HG03439 (cell line): ENCODE measurements around the gene SLC24A3.

Experiments used
- ATAC-seq: cut with Tn5 transposase; IDR thresholded peaks from one replicate; pipeline ENCODE4 v1.9.1; 2021; ENCODE audit warnings: mild to moderate bottlenecking, moderate library complexity; ENCODE audit not compliant: unreplicated experiment

SLC24A3 gene

DNA sequence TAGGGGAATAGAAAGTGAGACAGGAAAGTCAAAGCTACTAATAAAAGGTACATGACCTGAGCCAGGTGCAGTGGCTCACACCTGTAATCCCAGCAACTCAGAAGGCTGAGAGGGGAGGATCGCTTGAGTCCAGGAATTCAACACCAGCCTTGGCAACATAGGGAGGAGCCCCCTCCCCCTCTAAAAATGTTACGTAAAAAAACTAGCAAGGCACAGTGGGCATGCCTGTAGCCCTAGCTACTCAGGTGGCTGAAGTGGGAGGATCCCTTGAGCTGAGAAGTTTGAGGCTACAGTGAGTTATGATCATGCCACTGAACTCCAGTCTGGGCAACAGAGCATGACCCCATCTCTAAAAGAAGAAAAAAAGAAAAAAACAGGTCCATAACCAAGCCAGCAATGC, 359.6 kb downstream of the SLC24A3 start:
- no peak for ATAC-seq

DNA sequence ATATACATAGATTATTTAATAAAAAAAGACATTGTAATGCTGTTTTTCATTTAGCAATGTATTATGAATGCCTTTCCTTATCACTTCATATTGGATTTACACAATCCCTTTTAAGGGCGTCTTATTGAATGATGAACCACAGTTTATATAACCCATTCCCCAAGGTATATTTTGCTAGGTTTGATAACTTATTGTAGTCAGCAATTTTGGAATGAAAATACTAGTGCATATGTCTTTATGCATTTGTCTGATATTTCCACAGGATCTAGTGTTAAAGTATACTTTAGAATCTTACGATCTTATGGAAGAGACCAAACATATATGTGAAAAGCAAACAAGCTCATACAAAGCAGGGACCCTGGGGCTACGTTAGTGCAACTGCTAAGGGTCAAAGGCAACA, 365.2 kb downstream of the SLC24A3 start:
- ATAC-seq: no peak

DNA sequence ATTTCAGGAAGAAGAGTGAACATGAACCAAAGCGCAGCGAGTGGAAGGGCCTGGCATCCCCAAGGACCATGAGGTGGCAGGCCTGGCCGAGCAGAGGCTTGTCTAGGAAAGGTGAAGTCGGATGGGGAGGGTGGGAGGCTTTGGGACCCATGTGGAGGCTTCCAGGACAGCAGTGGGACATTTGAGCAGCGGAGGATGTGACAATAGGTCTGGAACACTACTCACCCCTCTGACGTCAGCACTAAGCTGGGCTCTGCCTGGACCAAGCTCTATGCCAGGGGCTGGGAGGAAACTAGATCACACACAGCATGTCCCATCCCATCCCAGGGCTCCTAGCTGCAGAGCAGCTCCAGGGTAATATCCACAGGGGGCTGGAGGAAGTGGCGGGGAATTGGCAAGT, 370.3 kb downstream of the SLC24A3 start:
- ATAC-seq: no peak

- ATAC-seq: no peak
Observed at GRCh38 chr20:19583532-19584175, 371.2 kb downstream of the SLC24A3 start.

DNA sequence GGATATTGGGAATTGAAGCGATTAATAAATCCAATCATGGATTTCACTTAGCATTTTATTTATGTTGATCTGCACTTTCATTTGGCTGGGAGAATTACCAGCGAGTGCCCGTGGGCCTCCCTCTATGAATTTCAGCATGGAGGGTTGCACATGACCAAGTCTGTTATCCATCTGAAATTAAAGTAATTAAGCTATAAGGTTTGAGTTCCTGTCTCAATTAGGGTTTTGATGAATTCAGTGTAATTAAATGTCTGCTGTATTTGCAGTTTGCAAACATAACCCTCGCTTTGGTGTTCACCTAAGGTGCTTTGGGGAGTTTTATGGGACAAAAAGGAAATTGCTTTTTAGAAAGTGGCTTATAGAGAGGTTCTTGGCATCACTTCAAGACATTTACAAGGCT, 375.8 kb downstream of the SLC24A3 start:
- ATAC-seq: no peak

DNA sequence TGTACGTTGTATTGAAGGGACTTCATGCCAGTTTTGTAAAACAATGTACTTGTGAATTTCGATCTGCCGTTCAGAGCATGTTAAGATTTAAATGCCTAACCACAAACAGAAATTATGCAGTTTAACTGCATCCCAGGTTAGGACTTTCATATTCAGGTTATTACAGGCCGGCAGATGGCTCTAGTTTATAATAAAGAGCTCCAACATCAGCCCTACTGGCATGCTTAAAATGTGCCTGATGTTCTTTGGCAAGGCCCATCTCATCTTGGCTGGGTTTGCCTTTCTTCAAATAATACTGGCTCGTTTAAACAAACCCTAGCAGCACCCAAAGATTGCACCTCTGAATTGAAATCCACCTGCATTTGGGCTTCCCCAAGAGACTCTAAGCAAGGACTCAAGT, 376.3 kb downstream of the SLC24A3 start:
- no peak for ATAC-seq

GRCh38 chr20:19589787-19590362, 377.4 kb downstream of the SLC24A3 start:
- ATAC-seq: no peak

DNA sequence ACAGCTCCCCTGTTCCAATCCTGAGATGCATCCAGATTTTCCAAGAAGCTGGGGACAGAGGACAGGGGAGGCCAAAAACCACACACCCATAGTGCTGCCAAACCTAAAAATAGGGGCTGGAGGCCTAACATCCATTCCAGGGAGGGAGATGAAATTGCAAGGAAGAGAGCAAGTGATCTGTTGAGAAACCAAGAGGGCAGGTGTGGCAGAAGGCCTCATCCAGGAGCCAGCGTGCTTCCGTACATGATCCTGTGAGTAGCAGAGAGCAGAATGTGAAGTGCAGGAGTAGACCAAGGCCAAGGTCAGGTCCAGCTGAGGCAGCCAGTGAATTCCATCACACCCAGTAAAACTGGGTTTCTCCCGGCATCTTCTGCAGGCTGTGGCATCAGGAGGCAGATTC, 377.9 kb downstream of the SLC24A3 start:
- no peak for ATAC-seq

DNA sequence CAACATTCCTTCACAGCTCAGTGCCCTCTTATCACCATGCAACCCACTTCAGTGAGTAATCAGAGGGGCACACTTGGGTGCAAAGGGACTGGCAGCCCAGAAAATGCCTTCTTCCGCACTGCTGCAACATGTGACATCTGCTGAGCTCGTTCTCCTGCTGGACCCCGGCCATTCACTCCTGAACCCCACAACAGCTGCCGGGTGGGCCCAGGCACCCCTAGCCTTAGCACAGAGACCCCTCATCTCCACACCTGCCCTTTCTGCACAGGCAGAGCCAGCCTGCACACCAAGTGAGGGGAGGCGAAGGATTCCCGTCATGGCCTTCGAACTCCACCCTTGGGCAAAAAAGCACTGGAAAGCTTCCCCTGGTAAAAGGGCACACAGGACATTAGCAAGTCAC, 381.3 kb downstream of the SLC24A3 start:
- ATAC-seq: no peak

- ATAC-seq: no peak
Observed at GRCh38 chr20:19594896-19595295, 382.5 kb downstream of the SLC24A3 start.

DNA sequence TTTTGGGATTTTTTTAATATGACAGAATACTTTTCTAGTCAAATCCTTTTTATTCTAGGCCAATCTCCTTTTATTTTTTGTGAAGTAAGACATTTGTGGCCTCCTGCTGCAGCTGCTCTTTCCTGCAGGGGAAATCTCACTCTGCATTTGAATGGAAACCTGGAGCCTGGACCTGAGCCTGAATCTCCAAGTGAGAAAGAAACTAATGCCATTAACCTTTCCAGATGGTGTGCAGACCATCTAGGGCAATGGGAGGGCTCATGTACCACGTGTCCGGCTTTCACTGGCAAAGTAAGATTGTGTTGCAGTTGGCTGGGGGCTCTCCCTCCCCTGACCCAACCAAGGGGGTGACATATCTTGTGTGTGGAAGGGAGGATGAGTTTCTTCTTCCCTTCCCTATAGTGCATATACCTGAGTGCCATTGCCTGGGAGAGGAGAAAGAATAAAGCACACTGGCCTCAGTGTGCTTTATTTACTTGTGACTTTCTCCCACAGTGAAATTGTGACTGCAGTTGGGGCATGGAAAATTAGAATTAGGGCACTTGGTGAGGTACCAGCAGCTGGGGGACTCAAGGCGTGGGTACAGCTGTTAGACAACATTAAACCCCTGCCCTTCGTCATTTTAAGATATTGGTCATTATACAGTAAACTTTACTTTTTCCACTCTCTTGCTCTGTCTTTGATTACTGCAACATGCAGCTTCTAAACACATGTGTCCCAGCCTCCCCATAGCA, 385.8 kb downstream of the SLC24A3 start:
- ATAC-seq: no peak

- no peak for ATAC-seq
Observed at GRCh38 chr20:19599200-19599599, 386.8 kb downstream of the SLC24A3 start.

- ATAC-seq: no peak
Observed at GRCh38 chr20:19600042-19600441, 387.6 kb downstream of the SLC24A3 start.

GRCh38 chr20:19601126-19601810, 388.8 kb downstream of the SLC24A3 start:
- no peak for ATAC-seq

DNA sequence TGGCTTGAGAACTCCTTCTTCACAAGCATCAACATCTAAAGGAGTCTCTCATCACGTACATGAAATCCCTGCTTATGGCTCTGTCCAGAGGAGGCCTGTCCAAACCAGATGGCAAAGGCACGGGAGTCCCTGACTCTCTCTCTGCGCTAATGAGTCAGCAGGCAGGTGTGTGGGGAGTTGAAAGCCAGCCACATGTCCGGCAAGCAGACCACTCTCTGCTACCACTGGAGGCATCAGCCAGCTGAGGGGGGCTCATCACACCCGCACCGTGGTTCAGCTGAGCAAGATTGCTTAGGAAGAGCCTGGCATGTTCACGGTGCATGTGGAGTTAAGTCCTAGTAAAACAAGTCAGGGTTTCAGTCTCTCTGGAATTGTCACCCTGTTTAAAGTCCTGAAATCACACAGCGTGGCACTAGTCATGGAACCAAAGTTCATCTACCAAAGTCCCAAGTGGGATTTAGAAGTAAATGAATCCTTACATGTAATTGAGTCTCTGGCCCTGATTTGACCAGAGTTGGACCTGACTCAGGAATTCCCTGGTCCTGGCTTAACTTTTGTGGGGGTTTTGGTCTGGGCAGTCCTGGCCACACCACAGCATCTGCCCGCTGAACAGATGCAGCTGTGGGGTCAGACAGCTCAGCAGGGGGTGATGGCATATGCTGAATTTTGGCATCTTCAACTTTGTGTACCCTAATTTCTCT, 390.4 kb downstream of the SLC24A3 start:
- no peak for ATAC-seq

DNA sequence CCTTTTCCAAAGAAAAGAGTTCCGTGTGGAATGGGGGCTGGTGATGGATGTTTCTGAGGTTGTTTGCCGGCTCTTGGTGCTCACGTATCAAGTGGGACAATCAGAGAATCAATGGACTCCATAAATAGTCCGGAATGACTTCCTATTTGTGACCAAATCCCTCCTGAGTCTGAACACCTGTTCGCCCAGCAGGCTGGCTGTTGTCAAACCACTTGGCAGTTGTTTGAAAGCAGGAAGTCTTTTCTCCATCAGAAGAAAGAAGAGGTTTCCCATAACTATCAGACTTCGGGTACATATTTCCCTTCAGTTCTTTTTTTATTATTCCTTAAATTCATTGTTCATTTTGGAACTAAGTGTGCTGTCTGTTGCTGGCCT, 390.9 kb downstream of the SLC24A3 start:
- ATAC-seq: no peak

GRCh38 chr20:19605786-19606485, 393.5 kb downstream of the SLC24A3 start:
- no peak for ATAC-seq

GRCh38 chr20:19609642-19610223, 397.3 kb downstream of the SLC24A3 start:
- ATAC-seq: no peak

GRCh38 chr20:19615629-19616028, 403.2 kb downstream of the SLC24A3 start:
- ATAC-seq: no peak

GRCh38 chr20:19616081-19616480, 403.6 kb downstream of the SLC24A3 start:
- ATAC-seq: no peak
